Bronchial smooth muscle cell (primary cell): Measurements from ENCODE around the gene RNF25. TPM values are rescaled to one million over a fixed set of nuclear protein-coding genes. Genes with fewer than 3 reads are reported as not detected.

Experiments
- total RNA-seq: library from RNA; depleted of rRNA; stranded (reverse); fragments of >200 nt; gene quantifications from 2 replicates; pipeline ENCODE4 v1.2.1, GENCODE V29; 2014

Gene RNF25
- 27.4 and 31.3 TPM in 2 replicates for total RNA-seq

GRCh38 chr2:218671654-218672566 lies at the start of gene RNF25, which contains the start of gene STK36:
Gene RNF25 (minus strand): TSS chr2:218672002. CDS start chr2:218671970, 32 bp downstream.
Gene STK36 (plus strand): TSS chr2:218672086. CDS start chr2:218672830, 744 bp downstream.

GRCh38 chr2:218710687-218711549 lies 39.1 kb upstream of the RNF25 start, which contains the start of gene TTLL4:
Gene TTLL4 (plus strand): TSS chr2:218710835. CDS start chr2:218737677, 26,842 bp downstream.

GRCh38 chr2:218659258-218659987 lies 12.4 kb downstream of the RNF25 start, which contains the start of the genes BCS1L and ZNF142:
Gene BCS1L (plus strand): TSS chr2:218659683. CDS start chr2:218660988, 1,305 bp downstream.
Gene ZNF142 (minus strand): TSS chr2:218659623. CDS start chr2:218656429, 3,194 bp downstream.

Other genes with a start within 250 kb of the RNF25 start
- gene USP37, start 103.7 kb downstream of the RNF25 start, total RNA-seq = 3.8 and 6.6 TPM in 2 replicates
- gene CNOT9, start 103.2 kb downstream of the RNF25 start, total RNA-seq = 22.2 and 23.9 TPM in 2 replicates
- gene PLCD4, start 64.1 kb downstream of the RNF25 start, total RNA-seq = 6.1 and 7.6 TPM in 2 replicates
- 3.4 and 4.6 TPM in 2 replicates for gene ZNF142, start 12.4 kb downstream of the RNF25 start, total RNA-seq
- 27.9 and 36.4 TPM in 2 replicates for gene BCS1L, start 12.3 kb downstream of the RNF25 start, total RNA-seq
- 16.2 and 25.9 TPM in 2 replicates for gene STK36, start 84 bp upstream of the RNF25 start, total RNA-seq
- 4.1 TPM in 2 replicates for gene TTLL4, start 38.8 kb upstream of the RNF25 start, total RNA-seq
- 26.2 and 36.0 TPM in 2 replicates for gene CYP27A1, start 110.1 kb upstream of the RNF25 start, total RNA-seq
- not detected in 2 replicates for gene PRKAG3, start 159.8 kb upstream of the RNF25 start, total RNA-seq
- not detected in 2 replicates for gene WNT6, start 187.8 kb upstream of the RNF25 start, total RNA-seq
- gene WNT10A, start 208.8 kb upstream of the RNF25 start, total RNA-seq = not detected in 2 replicates